ENCODE results near the gene SCAMP4.

GRCh38 chr19:1947651-1948209 lies 42.5 kb downstream of the SCAMP4 start:
- TF ChIP-seq, protein P1, sequence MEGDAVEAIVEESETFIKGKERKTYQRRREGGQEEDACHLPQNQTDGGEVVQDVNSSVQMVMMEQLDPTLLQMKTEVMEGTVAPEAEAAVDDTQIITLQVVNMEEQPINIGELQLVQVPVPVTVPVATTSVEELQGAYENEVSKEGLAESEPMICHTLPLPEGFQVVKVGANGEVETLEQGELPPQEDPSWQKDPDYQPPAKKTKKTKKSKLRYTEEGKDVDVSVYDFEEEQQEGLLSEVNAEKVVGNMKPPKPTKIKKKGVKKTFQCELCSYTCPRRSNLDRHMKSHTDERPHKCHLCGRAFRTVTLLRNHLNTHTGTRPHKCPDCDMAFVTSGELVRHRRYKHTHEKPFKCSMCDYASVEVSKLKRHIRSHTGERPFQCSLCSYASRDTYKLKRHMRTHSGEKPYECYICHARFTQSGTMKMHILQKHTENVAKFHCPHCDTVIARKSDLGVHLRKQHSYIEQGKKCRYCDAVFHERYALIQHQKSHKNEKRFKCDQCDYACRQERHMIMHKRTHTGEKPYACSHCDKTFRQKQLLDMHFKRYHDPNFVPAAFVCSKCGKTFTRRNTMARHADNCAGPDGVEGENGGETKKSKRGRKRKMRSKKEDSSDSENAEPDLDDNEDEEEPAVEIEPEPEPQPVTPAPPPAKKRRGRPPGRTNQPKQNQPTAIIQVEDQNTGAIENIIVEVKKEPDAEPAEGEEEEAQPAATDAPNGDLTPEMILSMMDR (IDR thresholded peaks at IDR 0.05), result no peak
- no peak for TF ChIP-seq POLR2A (IDR thresholded peaks at IDR 0.05)
- no peak for TF ChIP-seq POLR2AphosphoS5 (IDR thresholded peaks at IDR 0.05)
